Hepatocyte (in vitro differentiated cells): ENCODE results near the gene PDIA5. TPM values are rescaled to one million over a fixed set of nuclear protein-coding genes. Genes with fewer than 3 reads are reported as not detected.

Source experiments
- DNase-seq: peaks from one replicate; pipeline ENCODE4 v3.0.0-alpha.2; 2016; ENCODE audit warnings: low spot score
- H2AFZ ChIP-seq: fragments of 200-600 bp; sonication (generic); 2 replicates; pipeline ENCODE4 v1.6.0; 2016; ENCODE audit warnings: antibody characterized with exemption, mild to moderate bottlenecking
- H3K27ac ChIP-seq: fragments of 200-600 bp; sonication (generic); 2 replicates; pipeline ENCODE4 v1.5.1; 2016; ENCODE audit warnings: mild to moderate bottlenecking
- H3K27me3 ChIP-seq: fragments of 200-600 bp; sonication (generic); 2 replicates; pipeline ENCODE4 v1.6.1; 2016
- H3K36me3 ChIP-seq: fragments of 200-600 bp; sonication (generic); replicated peaks from 2 replicates; pipeline ENCODE4 v1.5.1; 2016; ENCODE audit warnings: low read depth; ENCODE audit not compliant: insufficient read depth
- H3K4me1 ChIP-seq: fragments of 200-600 bp; sonication (generic); 2 replicates; pipeline ENCODE4 v1.5.1; 2016; ENCODE audit warnings: mild to moderate bottlenecking, moderate library complexity; ENCODE audit not compliant: insufficient read depth
- H3K4me2 ChIP-seq: fragments of 200-600 bp; sonication (generic); 2 replicates; pipeline ENCODE4 v1.6.0; 2016
- H3K4me3 ChIP-seq: fragments of 200-600 bp; sonication (generic); 2 replicates; pipeline ENCODE4 v1.5.1; 2016; ENCODE audit warnings: mild to moderate bottlenecking
- H3K79me2 ChIP-seq: fragments of 200-600 bp; sonication (generic); 2 replicates; pipeline ENCODE4 v1.6.0; 2017; ENCODE audit warnings: mild to moderate bottlenecking
- H3K9me2 ChIP-seq: fragments of 200-600 bp; sonication (generic); replicated peaks from 2 replicates; pipeline ENCODE4 v1.6.0; 2017; ENCODE audit warnings: mild to moderate bottlenecking; ENCODE audit not compliant: insufficient read depth
- H3K9me3 ChIP-seq: fragments of 200-600 bp; sonication (generic); 2 replicates; pipeline ENCODE4 v1.5.1; 2016; ENCODE audit warnings: low read depth, mild to moderate bottlenecking
- H4K20me1 ChIP-seq: fragments of 200-600 bp; sonication (generic); 2 replicates; pipeline ENCODE4 v1.6.0; 2016; ENCODE audit warnings: mild to moderate bottlenecking; ENCODE audit not compliant: insufficient read depth, poor library complexity, severe bottlenecking
- EZH2 ChIP-seq: fragments of 200-600 bp; sonication (generic); IDR thresholded peaks from 2 replicates; pipeline ENCODE4 v1.6.1; 2016; ENCODE audit warnings: antibody characterized with exemption, mild to moderate bottlenecking, borderline replicate concordance
- EZH2phosphoT487 ChIP-seq: fragments of 200-600 bp; sonication (generic); IDR thresholded peaks from one replicate; pipeline ENCODE4 v1.6.1; 2018; ENCODE audit warnings: antibody characterized with exemption, mild to moderate bottlenecking, low read depth, moderate library complexity; ENCODE audit not compliant: unreplicated experiment, severe bottlenecking
- WGBS: methylation state at CpG from one replicate; pipeline ENCODE4 v1.1.6; 2016; ENCODE audit warnings: low lambda C conversion rate; ENCODE audit errors: missing lambda C conversion rate; 5-methylcytosine and 5-hydroxymethylcytosine counted together
- polyA plus RNA-seq: library from polyadenylated mRNA; unstranded; fragments of >200 nt; fragmentation: Nextera tagmentation; extraction: Ambion mirVana; gene quantifications from 2 replicates; pipeline ENCODE4 v1.2.1, GENCODE V29; 2016
- total RNA-seq: library from RNA; depleted of rRNA; stranded (reverse); fragments of >200 nt; gene quantifications from 2 replicates; pipeline ENCODE4 v1.2.3, GENCODE V29; 2014
- TF ChIP-seq, protein P1 (sequence below): fragments of 200-600 bp; sonication (generic); IDR thresholded peaks from 2 replicates; pipeline ENCODE4 v1.5.1; 2016; ENCODE audit warnings: antibody characterized with exemption, mild to moderate bottlenecking; ENCODE audit not compliant: poor library complexity

PDIA5 gene
- total and polyA plus RNA-seq, 2 experiments from 2014 or later, result 71.8 to 97.3 TPM

DNA sequence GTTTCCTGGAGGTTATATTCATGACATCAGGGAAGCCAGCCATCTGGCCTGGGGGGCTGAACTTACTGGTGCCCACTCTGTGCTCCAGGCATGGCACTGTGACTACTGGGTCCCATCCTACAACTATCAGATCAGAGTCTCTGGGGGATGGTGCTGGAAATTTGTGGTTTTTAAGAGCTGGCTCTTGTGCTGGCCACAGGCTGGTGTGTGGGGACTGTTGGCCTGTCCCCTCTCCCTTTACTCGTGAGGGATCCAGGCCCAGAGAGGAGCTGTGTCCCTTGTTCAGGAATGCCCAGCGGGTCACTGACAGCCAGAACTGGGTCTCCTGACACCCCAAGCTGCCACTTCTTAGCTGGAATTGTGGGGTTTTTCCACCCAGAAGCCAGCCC is 90.4 kb downstream of the PDIA5 start:
- H3K27ac ChIP-seq, result peak overlapping the region; percentile 79
- WGBS, result 81% methylated on average over 2 of the region's 2 CpGs
- no peak overlapping the region for H3K4me3 ChIP-seq
- no peak overlapping the region for H2AFZ ChIP-seq
- no peaks in the 10 kb centered on the region for H3K79me2 ChIP-seq
- no peaks in the 10 kb centered on the region for H4K20me1 ChIP-seq
- TF ChIP-seq, protein P1, sequence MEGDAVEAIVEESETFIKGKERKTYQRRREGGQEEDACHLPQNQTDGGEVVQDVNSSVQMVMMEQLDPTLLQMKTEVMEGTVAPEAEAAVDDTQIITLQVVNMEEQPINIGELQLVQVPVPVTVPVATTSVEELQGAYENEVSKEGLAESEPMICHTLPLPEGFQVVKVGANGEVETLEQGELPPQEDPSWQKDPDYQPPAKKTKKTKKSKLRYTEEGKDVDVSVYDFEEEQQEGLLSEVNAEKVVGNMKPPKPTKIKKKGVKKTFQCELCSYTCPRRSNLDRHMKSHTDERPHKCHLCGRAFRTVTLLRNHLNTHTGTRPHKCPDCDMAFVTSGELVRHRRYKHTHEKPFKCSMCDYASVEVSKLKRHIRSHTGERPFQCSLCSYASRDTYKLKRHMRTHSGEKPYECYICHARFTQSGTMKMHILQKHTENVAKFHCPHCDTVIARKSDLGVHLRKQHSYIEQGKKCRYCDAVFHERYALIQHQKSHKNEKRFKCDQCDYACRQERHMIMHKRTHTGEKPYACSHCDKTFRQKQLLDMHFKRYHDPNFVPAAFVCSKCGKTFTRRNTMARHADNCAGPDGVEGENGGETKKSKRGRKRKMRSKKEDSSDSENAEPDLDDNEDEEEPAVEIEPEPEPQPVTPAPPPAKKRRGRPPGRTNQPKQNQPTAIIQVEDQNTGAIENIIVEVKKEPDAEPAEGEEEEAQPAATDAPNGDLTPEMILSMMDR, result no peak
- no peak for TF ChIP-seq EZH2phosphoT487
- TF ChIP-seq EZH2, result no peak
- no peaks in the 10 kb centered on the region for H3K9me2 ChIP-seq
- DNase-seq, result no peak
- H3K27me3 ChIP-seq, result no peaks in the 10 kb centered on the region
- H3K9me3 ChIP-seq, result no peaks in the 10 kb centered on the region
- H3K4me1 ChIP-seq, result peaks cover 29% of the 10 kb centered on the region
- no peaks in the 10 kb centered on the region for H3K36me3 ChIP-seq
- no peak overlapping the region for H3K4me2 ChIP-seq

DNA sequence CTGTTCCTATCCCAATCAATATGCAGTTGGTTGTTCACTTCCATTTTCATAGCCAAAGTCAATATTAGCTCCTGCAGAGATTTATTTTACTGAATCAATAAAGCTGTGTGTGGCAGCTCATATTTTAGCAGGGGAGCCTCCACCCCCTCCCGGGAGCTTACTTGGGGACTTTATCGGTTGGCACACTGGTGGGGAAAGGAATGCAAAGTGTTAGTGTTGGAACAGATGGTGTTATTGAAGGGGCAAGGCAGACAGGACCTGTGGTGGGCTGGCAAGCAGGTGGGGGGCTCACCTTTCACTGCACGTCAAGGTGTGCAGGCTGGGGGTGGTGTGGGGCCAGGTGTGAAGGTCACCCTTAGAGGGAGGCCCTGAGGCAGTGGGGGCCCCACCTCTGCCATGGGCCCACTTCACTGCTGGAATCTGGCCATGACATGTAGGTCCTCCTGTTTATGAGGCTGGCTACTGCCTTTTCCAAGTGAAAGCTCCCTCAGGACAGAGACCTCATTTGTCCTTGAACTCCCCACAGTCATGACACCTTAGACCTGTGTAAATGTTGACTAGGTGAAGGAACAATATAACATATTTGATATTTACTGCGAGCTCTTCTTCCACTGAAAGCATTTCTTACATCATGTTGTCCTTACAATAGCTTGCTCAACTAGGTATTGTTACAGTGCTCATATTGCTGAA is 90.9 kb downstream of the PDIA5 start:
- Histone ChIP-seq H3K36me3 (no peaks in the 10 kb centered on the region), H3K27me3 (no peaks in the 10 kb centered on the region), H4K20me1 (no peaks in the 10 kb centered on the region), H3K9me3 (no peaks in the 10 kb centered on the region), H3K27ac (peak overlapping the region; percentile 79), H2AFZ (no peak overlapping the region), H3K4me3 (no peak overlapping the region), H3K4me1 (peaks cover 29% of the 10 kb centered on the region), H3K4me2 (peak overlapping the region; percentile 33), H3K9me2 (no peaks in the 10 kb centered on the region), H3K79me2 (no peaks in the 10 kb centered on the region)
- WGBS, result 58% methylated on average over 4 of the region's 4 CpGs
- TF ChIP-seq, protein P1, result no peak
- DNase-seq, result no peak

DNA sequence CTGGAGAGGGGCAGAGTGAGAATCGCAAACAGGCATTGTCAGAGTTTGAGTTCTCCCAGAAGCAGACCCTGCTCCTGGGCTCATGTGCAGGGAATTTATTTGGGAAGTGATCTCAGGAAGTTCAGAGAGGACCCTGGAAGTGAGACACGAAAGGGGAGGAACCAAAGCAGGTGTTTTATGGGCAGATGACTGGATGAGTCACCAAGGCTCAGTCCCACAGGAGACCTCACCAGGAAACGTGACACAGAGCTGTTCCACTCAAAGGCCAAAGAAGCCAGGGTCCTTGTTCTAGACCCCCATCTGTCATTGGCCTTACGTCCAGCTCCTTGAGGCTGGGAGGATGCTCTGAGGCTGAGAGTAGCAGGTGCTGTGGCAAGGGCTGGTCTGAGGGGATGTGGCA is 91.5 kb downstream of the PDIA5 start:
- Histone ChIP-seq H2AFZ (no peak overlapping the region), H4K20me1 (no peaks in the 10 kb centered on the region), H3K79me2 (no peaks in the 10 kb centered on the region), H3K36me3 (no peaks in the 10 kb centered on the region), H3K27ac (peak overlapping the region; percentile 79), H3K9me2 (no peaks in the 10 kb centered on the region), H3K9me3 (no peaks in the 10 kb centered on the region), H3K4me2 (no peak overlapping the region), H3K4me1 (peaks cover 28% of the 10 kb centered on the region), H3K4me3 (no peak overlapping the region), H3K27me3 (no peaks in the 10 kb centered on the region)
- DNase-seq, result no peak
- 68% methylated on average over 4 of the region's 4 CpGs for WGBS
- TF ChIP-seq EZH2phosphoT487 (no peak), EZH2 (no peak)
- TF ChIP-seq, protein P1, result no peak
